Right forelimb (tissue), 1 donor: Measurements from ENCODE around the gene PTPN7.
"Not testable (repeated sequence)": the region's sequence is repeated elsewhere in the genome, so short reads cannot be mapped to it uniquely, and the experiment has no call there.

Experiments used
- DNase-seq: peaks from one replicate; pipeline ENCODE4 v3.0.0-alpha.2; 2018

The PTPN7 gene

GRCh38 chr1:202150602-202151001 is 9.8 kb downstream of the PTPN7 start:
- DNase-seq: no peak

GRCh38 chr1:202150187-202150586 is 10.2 kb downstream of the PTPN7 start:
- DNase-seq: no peak

- DNase-seq: no peak
Observed at GRCh38 chr1:202149566-202149965, 10.8 kb downstream of the PTPN7 start.

- DNase-seq: no peak
Observed at GRCh38 chr1:202148391-202148790, 12.0 kb downstream of the PTPN7 start.

- no peak for DNase-seq
Observed at GRCh38 chr1:202146993-202147392, 13.4 kb downstream of the PTPN7 start.

- DNase-seq: no peak
Observed at GRCh38 chr1:202146279-202146678, 14.1 kb downstream of the PTPN7 start.

- DNase-seq: not testable (repeated sequence)
Observed at GRCh38 chr1:202145744-202146140, 14.7 kb downstream of the PTPN7 start.

- DNase-seq: no peak
Observed at GRCh38 chr1:202145068-202145743, 15.2 kb downstream of the PTPN7 start.

GRCh38 chr1:202144402-202145067 is 15.9 kb downstream of the PTPN7 start, which contains the start of gene ARL8A:
ARL8A (minus strand) TSS chr1:202144737; CDS start chr1:202144572, 165 bp downstream.
- peak; percentile 78 for DNase-seq

GRCh38 chr1:202143768-202144401 is 16.5 kb downstream of the PTPN7 start:
- no peak for DNase-seq

GRCh38 chr1:202143011-202143767 is 17.2 kb downstream of the PTPN7 start:
- DNase-seq: no peak

GRCh38 chr1:202141468-202141867 is 18.9 kb downstream of the PTPN7 start:
- not testable (repeated sequence) for DNase-seq

GRCh38 chr1:202140833-202141232 is 19.6 kb downstream of the PTPN7 start:
- no peak for DNase-seq

- DNase-seq: peak; percentile 65
Observed at GRCh38 chr1:202135221-202135721, 25.1 kb downstream of the PTPN7 start.

GRCh38 chr1:202134645-202135172 is 25.7 kb downstream of the PTPN7 start:
- DNase-seq: no peak

- DNase-seq: no peak
Observed at GRCh38 chr1:202133989-202134388, 26.4 kb downstream of the PTPN7 start.

- no peak for DNase-seq
Observed at GRCh38 chr1:202133496-202133895, 26.9 kb downstream of the PTPN7 start.

GRCh38 chr1:202133001-202133400 is 27.4 kb downstream of the PTPN7 start:
- DNase-seq: no peak

GRCh38 chr1:202131956-202132821 is 28.2 kb downstream of the PTPN7 start:
- DNase-seq: no peak

- DNase-seq: no peak
Observed at GRCh38 chr1:202130816-202131522, 29.4 kb downstream of the PTPN7 start.

GRCh38 chr1:202130297-202130721 is 30.1 kb downstream of the PTPN7 start:
- DNase-seq: no peak
